Right lobe of liver (tissue), 6 donors: ENCODE data around the gene SPINDOC. TPM values are rescaled to one million over a fixed set of nuclear protein-coding genes. Genes with fewer than 3 reads are reported as not detected.

Source experiments
- ATAC-seq, 4 donors: fragments of 200-7000 bp; cut with Tn5 transposase; one replicate each; pipeline ENCODE4 v1.9.1; 2020; ENCODE audit warnings: mild to moderate bottlenecking in 4 of 4, moderate library complexity in 4 of 4
- DNase-seq, 3 donors: peaks; one replicate each; pipeline ENCODE4 v3.0.0-alpha.2; 2020
- H3K27ac ChIP-seq, 3 donors: fragments of 200-600 bp; one replicate each; pipeline ENCODE4 v1.8.0; 2022
- H3K27me3 ChIP-seq, 2 donors: fragments of 200-600 bp; one replicate each; pipeline ENCODE4 v1.8.0; 2022
- H3K36me3 ChIP-seq, 4 donors: fragments of 200-600 bp; sonication (generic) in 1 of 4; one replicate each; pipeline versions ENCODE4 v1.5.1 to v1.8.0; 2017 to 2022; ENCODE audit warnings: control low read depth in 1 of 4
- H3K4me1 ChIP-seq, 4 donors: fragments of 200-600 bp; sonication (generic) in 1 of 4; one replicate each; pipeline versions ENCODE4 v1.5.1 to v1.8.0; 2017 to 2022; ENCODE audit warnings: control low read depth in 1 of 4
- H3K4me3 ChIP-seq, 3 donors: fragments of 200-600 bp; one replicate each; pipeline ENCODE4 v1.8.0; 2022
- H3K9me3 ChIP-seq, 4 donors: fragments of 200-600 bp; sonication (generic) in 1 of 4; one replicate each; pipeline versions ENCODE4 v1.5.1 to v1.8.0; 2017 to 2022; ENCODE audit warnings: control low read depth in 1 of 4
- CTCF ChIP-seq, 4 donors: fragments of 200-600 bp in 3 of 4; fragments of 450-650 bp in 1 of 4; IDR thresholded peaks; one replicate each; pipeline versions ENCODE4 v1.5.1 to v1.8.0; 2016 to 2022; ENCODE audit warnings: antibody characterized with exemption in 4 of 4, mild to moderate bottlenecking in 2 of 4
- POLR2A ChIP-seq: fragments of 450-650 bp; IDR thresholded peaks from one replicate; pipeline ENCODE4 v1.6.1; 2017; ENCODE audit warnings: antibody characterized with exemption, mild to moderate bottlenecking
- WGBS: methylation state at CpG from one replicate; pipeline ENCODE4 v1.1.6; 2018; ENCODE audit warnings: low coverage, low lambda C conversion rate; ENCODE audit not compliant: insufficient coverage; ENCODE audit errors: missing lambda C conversion rate; 5-methylcytosine and 5-hydroxymethylcytosine counted together
- intact Hi-C, 2 donors: fragments of 100-400 bp; cut with DNase I; formaldehyde crosslinking; loops; one replicate each; pipeline versions ENCODE4 v1.11.2 to v1.14.1; 2022
- total RNA-seq, 6 experiments: library from RNA; depleted of rRNA in 2 of 6; stranded (reverse); fragments of >200 nt in 2 of 6; fragmentation: NEBNext Ultra II Directional in 3 of 6; extraction: Animal tissue kit (Norgen Biotek cat#: 25700) in 3 of 6; gene quantifications; one replicate each; pipeline versions ENCODE4 v1.1.0 to v1.2.4, GENCODE V29; 2016 to 2023
- donor health status: DM: no; HTN: yes; CAD: no.
- donor health status: DM: no; HTN: no; CAD: no.
- donor health status: DM: no; HTN: no; CAD: no.
- donor health status: DM: no; HTN: yes; CAD: no.
- donor health status: DM: no; HTN: yes; CAD: no.

The SPINDOC gene
- total RNA-seq, 6 experiments from 2014 or later: 2.2 to 5.0 (median 2.7) TPM

- ATAC-seq: no peak
- Histone ChIP-seq H3K4me1 (no peaks in the 10 kb centered on the region), H3K36me3 (no peaks in the 10 kb centered on the region), H3K9me3 (no peaks in the 10 kb centered on the region), H3K27me3 (no peaks in the 10 kb centered on the region), H3K27ac (no peak overlapping the region), H3K4me3 (no peak overlapping the region)
- TF ChIP-seq POLR2A (no peak), CTCF (IDR thresholded peaks at IDR 0.05) (no peak)
- intact Hi-C loops: loop anchor here in 1 of 2 donors (10.0 kb wide), 1 partner anchor 113 kb away; no protein-coding TSS in a partner anchor
- no peak for DNase-seq
- WGBS: 69% methylated on average over 6 of the region's 7 CpGs
Measured at GRCh38 chr11:63831326-63831725, 18.1 kb downstream of the SPINDOC start.

- intact Hi-C loops: loop anchor here in 1 of 2 donors (10.0 kb wide), 1 partner anchor 112 kb away; no protein-coding TSS in a partner anchor
- Histone ChIP-seq H3K9me3 (no peaks in the 10 kb centered on the region), H3K27ac (no peak overlapping the region), H3K4me1 (peaks cover 0 to 3% (median 0%) of the 10 kb centered on the region in 4 donors), H3K36me3 (no peaks in the 10 kb centered on the region), H3K4me3 (no peak overlapping the region), H3K27me3 (no peaks in the 10 kb centered on the region)
- ATAC-seq (no peak), DNase-seq (no peak)
- TF ChIP-seq POLR2A (no peak), CTCF (IDR thresholded peaks at IDR 0.05) (no peak)
- WGBS: 40% methylated on average over 1 of the region's 2 CpGs
Measured at GRCh38 chr11:63832336-63832735, 19.1 kb downstream of the SPINDOC start.

- ATAC-seq: no peak
- H3K36me3 ChIP-seq: no peaks in the 10 kb centered on the region
- H3K4me3 ChIP-seq: no peak overlapping the region
- H3K4me1 ChIP-seq: peaks cover 0 to 7% (median 3%) of the 10 kb centered on the region in 4 donors
- DNase-seq: no peak
- TF ChIP-seq POLR2A (no peak), CTCF (IDR thresholded peaks at IDR 0.05) (no peak)
- H3K27ac ChIP-seq: no peak overlapping the region
- intact Hi-C loops: loop anchor here in 1 of 2 donors (10.0 kb wide), 1 partner anchor 112 kb away; no protein-coding TSS in a partner anchor
- 100% methylated on average over 1 of the region's 2 CpGs for WGBS
- no peaks in the 10 kb centered on the region for H3K27me3 ChIP-seq
- H3K9me3 ChIP-seq: no peaks in the 10 kb centered on the region
Measured at GRCh38 chr11:63833048-63833447, 19.8 kb downstream of the SPINDOC start.

GRCh38 chr11:63834535-63835157 is 21.4 kb downstream of the SPINDOC start:
- no peaks in the 10 kb centered on the region for H3K9me3 ChIP-seq
- no peak for ATAC-seq
- no peaks in the 10 kb centered on the region for H3K27me3 ChIP-seq
- DNase-seq: no peak
- no peak overlapping the region for H3K4me3 ChIP-seq
- no peak for TF ChIP-seq CTCF (IDR thresholded peaks at IDR 0.05)
- TF ChIP-seq POLR2A: no peak
- peaks cover 0 to 10% (median 5%) of the 10 kb centered on the region in 4 donors for H3K4me1 ChIP-seq
- 91% methylated on average over 7 of the region's 12 CpGs for WGBS
- no peaks in the 10 kb centered on the region for H3K36me3 ChIP-seq
- intact Hi-C loops: loop anchor here (5.0 to 10.0 kb wide), 3 partner anchors 73 to 113 kb away; no protein-coding TSS in a partner anchor
- H3K27ac ChIP-seq: no peak overlapping the region
